Testis (tissue), 2 donors: ENCODE data around the gene KRTAP5-3.

ENCODE experiments used
- CTCF ChIP-seq, 3 experiments: fragments of 450-650 bp in 2 of 3; fragments of 200-600 bp in 1 of 3; sonication (generic) in 1 of 3; IDR thresholded peaks; one replicate each; pipeline ENCODE4 v1.5.1; 2016 to 2019; ENCODE audit warnings: antibody characterized with exemption in 3 of 3, mild to moderate bottlenecking in 2 of 3, moderate library complexity in 1 of 3
- POLR2A ChIP-seq: fragments of 450-650 bp; IDR thresholded peaks from one replicate; pipeline ENCODE4 v1.6.1; 2017; ENCODE audit warnings: antibody characterized with exemption, mild to moderate bottlenecking, moderate library complexity

GRCh38 chr11:1651411-1651980 is 43.2 kb upstream of the KRTAP5-3 start:
- no peak for TF ChIP-seq CTCF (IDR thresholded peaks at IDR 0.05)
- no peak for TF ChIP-seq POLR2A
